NCI-H1436 (cell line): ENCODE data around the gene IFNA5.

Experiments used
- DNase-seq: peaks from one replicate; lab custom pipeline; 2025; lab: John Stamatoyannopoulos, UW

Gene IFNA5

GRCh38 chr9:21294364-21294774 lies 10.7 kb downstream of the IFNA5 start:
- DNase-seq = no peak

- no peak for DNase-seq
Observed at GRCh38 chr9:21289848-21290247, 15.3 kb downstream of the IFNA5 start.

GRCh38 chr9:21287280-21287679 lies 17.8 kb downstream of the IFNA5 start:
- no peak for DNase-seq

- DNase-seq = no peak
Observed at GRCh38 chr9:21286659-21287058, 18.5 kb downstream of the IFNA5 start.

- DNase-seq = no peak
Observed at GRCh38 chr9:21286099-21286498, 19.0 kb downstream of the IFNA5 start.

GRCh38 chr9:21281275-21281674 lies 23.8 kb downstream of the IFNA5 start:
- no peak for DNase-seq

- DNase-seq = no peak
Observed at GRCh38 chr9:21268347-21268657, 36.8 kb downstream of the IFNA5 start.

- no peak for DNase-seq
Observed at GRCh38 chr9:21267485-21268346, 37.4 kb downstream of the IFNA5 start.

- DNase-seq = no peak
Observed at GRCh38 chr9:21266733-21267484, 38.2 kb downstream of the IFNA5 start.

GRCh38 chr9:21265421-21266189 lies 39.5 kb downstream of the IFNA5 start:
- DNase-seq = no peak

GRCh38 chr9:21255538-21256212 lies 49.4 kb downstream of the IFNA5 start:
- no peak for DNase-seq
